GM23338 (cell line): Measurements from ENCODE around the gene XXYLT1.

Experiments
- CREB1 ChIP-seq: fragments of 250-450 bp; sonication (Bioruptor Pico); IDR thresholded peaks from 2 replicates; pipeline ENCODE4 v1.5.0; 2020; ENCODE audit warnings: low read depth, mild to moderate bottlenecking, moderate library complexity
- EZH2 ChIP-seq: fragments of 200-600 bp; sonication (generic); IDR thresholded peaks from one replicate; pipeline ENCODE4 v1.8.0; 2017; ENCODE audit warnings: antibody characterized with exemption, mild to moderate bottlenecking, low read depth; ENCODE audit not compliant: unreplicated experiment
- EZH2phosphoT487 ChIP-seq: fragments of 200-600 bp; sonication (generic); IDR thresholded peaks from one replicate; pipeline ENCODE4 v1.8.1; 2018; ENCODE audit warnings: antibody characterized with exemption; ENCODE audit not compliant: unreplicated experiment
- JUNB ChIP-seq: IDR thresholded peaks from one replicate; pipeline ENCODE4 v1.6.1; 2016; ENCODE audit warnings: antibody characterized with exemption; ENCODE audit not compliant: unreplicated experiment
- NANOG ChIP-seq: IDR thresholded peaks from 2 replicates; pipeline ENCODE4 v1.6.1; 2016; ENCODE audit warnings: antibody characterized with exemption, borderline replicate concordance
- POLR2AphosphoS5 ChIP-seq: IDR thresholded peaks from 2 replicates; pipeline ENCODE4 v1.6.1; 2016; ENCODE audit warnings: antibody characterized with exemption, low read depth
- STAT1 ChIP-seq: IDR thresholded peaks from one replicate; pipeline ENCODE4 v1.6.1; 2016; ENCODE audit warnings: antibody characterized with exemption; ENCODE audit not compliant: unreplicated experiment
- ZNF114 ChIP-seq: fragments of 250-450 bp; sonication (Bioruptor Pico); IDR thresholded peaks from 2 replicates; pipeline ENCODE4 v1.5.0; 2020; ENCODE audit warnings: mild to moderate bottlenecking, moderate library complexity
- ZNF331 ChIP-seq: fragments of 250-450 bp; sonication (Bioruptor Pico); IDR thresholded peaks from 2 replicates; pipeline ENCODE4 v1.5.0; 2020; ENCODE audit warnings: low read depth, mild to moderate bottlenecking, moderate library complexity
- TF ChIP-seq, protein P1 (sequence below), 2 experiments: fragments of 200-600 bp in 1 of 2; sonication (generic) in 1 of 2; conservative IDR thresholded peaks; 2 replicates each; pipeline versions ENCODE4 v1.5.1 to v1.6.1; 2016 to 2017; ENCODE audit warnings: antibody characterized with exemption in 2 of 2, low read depth in 2 of 2, mild to moderate bottlenecking in 2 of 2, moderate library complexity in 1 of 2
- TF ChIP-seq, protein P2 (sequence below): IDR thresholded peaks from one replicate; pipeline ENCODE4 v1.6.1; 2018; ENCODE audit warnings: antibody characterized with exemption; ENCODE audit not compliant: unreplicated experiment
- TF ChIP-seq, protein P3 (sequence below): IDR thresholded peaks from 2 replicates; pipeline ENCODE4 v1.6.1; 2016; ENCODE audit warnings: antibody characterized with exemption

DNA sequence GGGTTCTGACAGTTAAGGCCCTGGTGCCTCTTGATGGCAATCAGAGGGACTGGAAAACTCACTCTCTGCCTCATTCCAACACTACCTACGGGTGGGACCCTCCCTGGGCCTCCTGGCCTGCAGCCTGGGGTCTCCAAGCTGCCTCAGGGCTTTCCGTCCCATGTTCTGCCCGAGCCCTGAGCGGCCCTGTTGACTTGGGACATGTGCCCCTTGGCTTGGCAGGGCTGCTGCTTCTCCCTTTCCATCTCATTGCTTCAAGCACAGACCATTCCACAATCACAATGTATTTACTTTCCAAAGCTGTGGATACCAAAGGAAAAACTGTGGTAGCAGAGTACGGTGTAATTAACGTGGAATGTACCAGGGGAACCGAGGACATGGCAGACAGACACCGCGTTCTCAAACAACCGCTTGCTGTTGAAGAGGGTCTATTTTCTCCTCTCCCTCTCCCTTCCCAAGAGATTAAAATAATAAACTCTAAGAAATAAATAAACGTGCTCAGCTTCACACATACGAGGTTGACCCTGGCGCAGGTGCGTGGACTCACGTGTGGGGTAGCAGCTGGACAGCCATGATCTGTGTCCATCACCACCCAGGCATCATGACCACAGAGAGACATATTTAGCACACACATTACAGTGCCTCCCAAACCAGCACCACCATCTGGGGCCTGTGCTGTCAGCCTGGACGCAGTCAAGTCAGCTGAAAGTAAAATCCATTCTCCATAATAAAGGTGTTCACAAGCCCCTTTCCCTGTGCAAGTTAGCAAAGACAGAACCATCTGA is 172.0 kb downstream of the XXYLT1 start:
- TF ChIP-seq, protein P1, sequence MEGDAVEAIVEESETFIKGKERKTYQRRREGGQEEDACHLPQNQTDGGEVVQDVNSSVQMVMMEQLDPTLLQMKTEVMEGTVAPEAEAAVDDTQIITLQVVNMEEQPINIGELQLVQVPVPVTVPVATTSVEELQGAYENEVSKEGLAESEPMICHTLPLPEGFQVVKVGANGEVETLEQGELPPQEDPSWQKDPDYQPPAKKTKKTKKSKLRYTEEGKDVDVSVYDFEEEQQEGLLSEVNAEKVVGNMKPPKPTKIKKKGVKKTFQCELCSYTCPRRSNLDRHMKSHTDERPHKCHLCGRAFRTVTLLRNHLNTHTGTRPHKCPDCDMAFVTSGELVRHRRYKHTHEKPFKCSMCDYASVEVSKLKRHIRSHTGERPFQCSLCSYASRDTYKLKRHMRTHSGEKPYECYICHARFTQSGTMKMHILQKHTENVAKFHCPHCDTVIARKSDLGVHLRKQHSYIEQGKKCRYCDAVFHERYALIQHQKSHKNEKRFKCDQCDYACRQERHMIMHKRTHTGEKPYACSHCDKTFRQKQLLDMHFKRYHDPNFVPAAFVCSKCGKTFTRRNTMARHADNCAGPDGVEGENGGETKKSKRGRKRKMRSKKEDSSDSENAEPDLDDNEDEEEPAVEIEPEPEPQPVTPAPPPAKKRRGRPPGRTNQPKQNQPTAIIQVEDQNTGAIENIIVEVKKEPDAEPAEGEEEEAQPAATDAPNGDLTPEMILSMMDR (conservative IDR thresholded peaks at IDR 0.05; ENCODE audit: low read depth in 2 of 2), result no peak
- TF ChIP-seq JUNB (no peak), ZNF331 (CRISPR knock-in tag) (no peak), POLR2AphosphoS5 (no peak), EZH2 (no peak), EZH2phosphoT487 (no peak), CREB1 (no peak), NANOG (no peak), ZNF114 (no peak), STAT1 (no peak)
- TF ChIP-seq, protein P2, sequence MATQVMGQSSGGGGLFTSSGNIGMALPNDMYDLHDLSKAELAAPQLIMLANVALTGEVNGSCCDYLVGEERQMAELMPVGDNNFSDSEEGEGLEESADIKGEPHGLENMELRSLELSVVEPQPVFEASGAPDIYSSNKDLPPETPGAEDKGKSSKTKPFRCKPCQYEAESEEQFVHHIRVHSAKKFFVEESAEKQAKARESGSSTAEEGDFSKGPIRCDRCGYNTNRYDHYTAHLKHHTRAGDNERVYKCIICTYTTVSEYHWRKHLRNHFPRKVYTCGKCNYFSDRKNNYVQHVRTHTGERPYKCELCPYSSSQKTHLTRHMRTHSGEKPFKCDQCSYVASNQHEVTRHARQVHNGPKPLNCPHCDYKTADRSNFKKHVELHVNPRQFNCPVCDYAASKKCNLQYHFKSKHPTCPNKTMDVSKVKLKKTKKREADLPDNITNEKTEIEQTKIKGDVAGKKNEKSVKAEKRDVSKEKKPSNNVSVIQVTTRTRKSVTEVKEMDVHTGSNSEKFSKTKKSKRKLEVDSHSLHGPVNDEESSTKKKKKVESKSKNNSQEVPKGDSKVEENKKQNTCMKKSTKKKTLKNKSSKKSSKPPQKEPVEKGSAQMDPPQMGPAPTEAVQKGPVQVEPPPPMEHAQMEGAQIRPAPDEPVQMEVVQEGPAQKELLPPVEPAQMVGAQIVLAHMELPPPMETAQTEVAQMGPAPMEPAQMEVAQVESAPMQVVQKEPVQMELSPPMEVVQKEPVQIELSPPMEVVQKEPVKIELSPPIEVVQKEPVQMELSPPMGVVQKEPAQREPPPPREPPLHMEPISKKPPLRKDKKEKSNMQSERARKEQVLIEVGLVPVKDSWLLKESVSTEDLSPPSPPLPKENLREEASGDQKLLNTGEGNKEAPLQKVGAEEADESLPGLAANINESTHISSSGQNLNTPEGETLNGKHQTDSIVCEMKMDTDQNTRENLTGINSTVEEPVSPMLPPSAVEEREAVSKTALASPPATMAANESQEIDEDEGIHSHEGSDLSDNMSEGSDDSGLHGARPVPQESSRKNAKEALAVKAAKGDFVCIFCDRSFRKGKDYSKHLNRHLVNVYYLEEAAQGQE, result no peak
- TF ChIP-seq, protein P3, sequence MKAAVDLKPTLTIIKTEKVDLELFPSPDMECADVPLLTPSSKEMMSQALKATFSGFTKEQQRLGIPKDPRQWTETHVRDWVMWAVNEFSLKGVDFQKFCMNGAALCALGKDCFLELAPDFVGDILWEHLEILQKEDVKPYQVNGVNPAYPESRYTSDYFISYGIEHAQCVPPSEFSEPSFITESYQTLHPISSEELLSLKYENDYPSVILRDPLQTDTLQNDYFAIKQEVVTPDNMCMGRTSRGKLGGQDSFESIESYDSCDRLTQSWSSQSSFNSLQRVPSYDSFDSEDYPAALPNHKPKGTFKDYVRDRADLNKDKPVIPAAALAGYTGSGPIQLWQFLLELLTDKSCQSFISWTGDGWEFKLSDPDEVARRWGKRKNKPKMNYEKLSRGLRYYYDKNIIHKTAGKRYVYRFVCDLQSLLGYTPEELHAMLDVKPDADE, result no peak
